ENCODE measurements around the gene EIF4ENIF1. TPM values are rescaled to one million over a fixed set of nuclear protein-coding genes. Genes with fewer than 3 reads are reported as not detected.
"Not testable (repeated sequence)": the region's sequence is repeated elsewhere in the genome, so short reads cannot be mapped to it uniquely, and the experiment has no call there.

EIF4ENIF1 gene, protein sequence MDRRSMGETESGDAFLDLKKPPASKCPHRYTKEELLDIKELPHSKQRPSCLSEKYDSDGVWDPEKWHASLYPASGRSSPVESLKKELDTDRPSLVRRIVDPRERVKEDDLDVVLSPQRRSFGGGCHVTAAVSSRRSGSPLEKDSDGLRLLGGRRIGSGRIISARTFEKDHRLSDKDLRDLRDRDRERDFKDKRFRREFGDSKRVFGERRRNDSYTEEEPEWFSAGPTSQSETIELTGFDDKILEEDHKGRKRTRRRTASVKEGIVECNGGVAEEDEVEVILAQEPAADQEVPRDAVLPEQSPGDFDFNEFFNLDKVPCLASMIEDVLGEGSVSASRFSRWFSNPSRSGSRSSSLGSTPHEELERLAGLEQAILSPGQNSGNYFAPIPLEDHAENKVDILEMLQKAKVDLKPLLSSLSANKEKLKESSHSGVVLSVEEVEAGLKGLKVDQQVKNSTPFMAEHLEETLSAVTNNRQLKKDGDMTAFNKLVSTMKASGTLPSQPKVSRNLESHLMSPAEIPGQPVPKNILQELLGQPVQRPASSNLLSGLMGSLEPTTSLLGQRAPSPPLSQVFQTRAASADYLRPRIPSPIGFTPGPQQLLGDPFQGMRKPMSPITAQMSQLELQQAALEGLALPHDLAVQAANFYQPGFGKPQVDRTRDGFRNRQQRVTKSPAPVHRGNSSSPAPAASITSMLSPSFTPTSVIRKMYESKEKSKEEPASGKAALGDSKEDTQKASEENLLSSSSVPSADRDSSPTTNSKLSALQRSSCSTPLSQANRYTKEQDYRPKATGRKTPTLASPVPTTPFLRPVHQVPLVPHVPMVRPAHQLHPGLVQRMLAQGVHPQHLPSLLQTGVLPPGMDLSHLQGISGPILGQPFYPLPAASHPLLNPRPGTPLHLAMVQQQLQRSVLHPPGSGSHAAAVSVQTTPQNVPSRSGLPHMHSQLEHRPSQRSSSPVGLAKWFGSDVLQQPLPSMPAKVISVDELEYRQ
- total RNA-seq: 24.5 TPM

DNA sequence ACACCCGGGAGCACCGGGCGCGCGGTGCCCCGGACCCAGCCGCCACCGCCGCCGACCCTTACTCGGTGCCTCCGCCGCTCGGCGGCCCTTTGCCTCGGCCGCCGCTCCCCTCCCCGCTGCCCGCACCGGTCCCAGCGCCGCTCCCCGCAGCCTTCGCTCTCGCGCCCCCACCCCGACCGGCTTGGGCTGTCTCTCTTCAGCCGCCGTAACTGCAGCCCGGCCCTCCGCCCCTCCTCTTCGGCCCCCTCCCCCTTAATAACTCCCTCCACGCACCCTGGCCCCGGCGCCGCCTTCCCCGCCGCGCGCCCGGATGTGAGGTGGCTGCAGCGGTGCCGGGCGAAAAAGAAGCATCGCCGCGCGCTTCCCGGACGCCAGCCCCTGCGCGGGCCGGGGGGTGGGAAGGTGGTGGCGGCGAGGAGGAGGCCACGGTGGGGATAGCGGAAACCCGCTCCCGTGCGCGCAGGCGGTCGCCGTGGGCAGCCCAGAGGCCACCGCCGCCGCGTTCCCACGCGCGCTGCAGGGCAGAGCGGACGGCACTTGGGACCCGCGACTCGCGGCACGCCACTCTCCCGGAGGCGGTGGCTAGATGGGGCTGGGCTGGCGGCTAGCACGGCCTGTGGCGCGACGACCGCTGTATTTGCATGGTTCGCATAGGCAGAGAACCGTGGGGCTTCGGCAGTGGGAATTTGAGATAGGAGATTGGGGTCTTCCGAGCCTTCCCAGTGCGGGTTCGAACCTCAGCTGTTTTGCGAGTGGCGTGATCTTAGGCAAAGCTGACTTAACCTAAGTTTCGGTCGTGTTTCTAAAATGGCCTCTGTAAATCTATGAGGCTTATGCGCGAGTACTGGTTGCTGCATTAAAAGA lies at the start of gene EIF4ENIF1:
TSS of gene EIF4ENIF1 (minus strand) at position 211 of the 864 bp plus-strand sequence. CDS start 1,124 bp downstream, outside the sequence.
- peak; percentile 87 for DNase-seq (ENCODE audit: low spot score)

DNA sequence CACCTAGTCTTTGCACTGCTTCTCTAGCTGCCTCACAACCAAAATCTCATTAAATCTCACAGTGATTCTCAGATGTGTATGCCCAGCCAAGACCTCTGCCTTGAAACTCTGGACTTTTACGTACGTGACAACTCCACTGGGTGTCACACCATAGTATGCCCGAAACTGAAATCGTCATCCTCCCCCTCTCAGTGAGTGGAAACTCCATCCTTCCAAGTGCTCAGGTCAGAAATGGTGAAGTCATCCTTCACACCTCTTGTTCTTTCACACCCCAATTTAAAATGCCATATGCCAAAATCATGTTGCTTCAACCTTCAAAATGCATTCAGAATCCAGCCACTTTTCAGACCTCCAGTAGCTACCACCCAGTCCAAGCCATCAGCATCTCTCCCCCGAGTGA lies 49.2 kb upstream of the EIF4ENIF1 start:
- DNase-seq (ENCODE audit: low spot score): no peak

DNA sequence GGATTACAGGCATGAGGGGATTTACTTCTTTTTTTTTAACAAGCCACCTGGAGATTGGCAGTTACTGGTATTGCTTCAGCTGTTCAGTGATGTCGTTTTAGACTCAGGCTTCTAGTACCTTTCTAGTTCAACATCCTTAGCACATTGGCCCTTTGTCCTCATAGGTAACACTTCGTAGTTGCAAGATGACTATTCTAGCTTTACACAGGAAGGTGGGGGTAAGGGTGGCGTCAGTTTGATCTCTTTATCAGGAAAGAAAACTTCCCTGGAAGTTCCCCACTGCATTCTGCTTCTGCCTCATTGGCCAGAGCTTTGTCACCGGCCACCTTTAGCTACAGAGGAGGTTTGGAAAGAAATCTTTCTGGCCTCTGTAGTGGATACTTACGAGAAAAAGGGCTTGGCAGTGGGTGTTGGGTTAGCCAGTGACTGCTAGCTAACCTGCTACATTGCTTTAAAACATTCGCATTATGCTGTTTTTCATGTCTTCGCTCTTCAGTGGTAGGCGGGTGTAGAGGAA lies 47.4 kb upstream of the EIF4ENIF1 start:
- DNase-seq (ENCODE audit: low spot score): no peak

DNA sequence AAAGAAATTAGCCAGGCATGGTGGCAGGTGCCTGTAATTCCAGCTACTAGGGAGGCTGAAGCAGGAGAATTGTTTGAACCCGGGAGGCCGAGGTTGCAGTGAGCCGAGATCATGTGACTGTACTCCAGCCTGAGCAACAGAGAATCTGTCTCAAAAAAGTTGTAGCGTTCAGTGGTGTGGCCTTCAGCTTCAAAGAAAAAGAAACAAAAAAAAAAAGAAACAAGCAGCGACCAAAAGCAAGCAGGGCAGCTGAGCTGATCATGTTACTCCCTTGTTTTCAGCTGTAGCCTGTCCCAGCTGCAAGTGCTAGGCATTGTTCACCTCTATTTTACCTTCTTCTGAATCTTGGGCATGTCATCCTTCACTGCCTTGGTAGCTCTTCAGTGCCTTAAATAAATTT lies 43.7 kb upstream of the EIF4ENIF1 start:
- DNase-seq (ENCODE audit: low spot score): no peak

DNA sequence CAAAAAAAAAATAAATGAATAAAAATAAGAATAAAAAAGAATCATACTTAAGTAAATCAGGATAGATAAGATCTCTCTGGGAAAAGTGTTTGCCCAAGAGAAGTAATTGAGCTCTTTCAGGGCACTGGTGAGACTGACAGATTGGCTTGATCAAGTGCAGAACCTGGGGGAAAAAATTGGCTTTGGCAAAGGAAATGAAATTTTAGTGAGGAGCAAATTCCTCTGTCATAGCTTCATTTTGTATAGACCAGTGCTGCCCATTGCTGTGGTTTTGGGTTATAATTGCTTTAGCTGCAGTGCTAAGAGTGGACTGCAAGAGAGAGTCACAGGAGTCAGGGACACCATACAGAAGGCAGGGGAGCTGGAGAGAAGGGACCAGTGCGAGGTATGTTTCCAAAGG lies 42.4 kb upstream of the EIF4ENIF1 start:
- DNase-seq (ENCODE audit: low spot score): no peak

DNA sequence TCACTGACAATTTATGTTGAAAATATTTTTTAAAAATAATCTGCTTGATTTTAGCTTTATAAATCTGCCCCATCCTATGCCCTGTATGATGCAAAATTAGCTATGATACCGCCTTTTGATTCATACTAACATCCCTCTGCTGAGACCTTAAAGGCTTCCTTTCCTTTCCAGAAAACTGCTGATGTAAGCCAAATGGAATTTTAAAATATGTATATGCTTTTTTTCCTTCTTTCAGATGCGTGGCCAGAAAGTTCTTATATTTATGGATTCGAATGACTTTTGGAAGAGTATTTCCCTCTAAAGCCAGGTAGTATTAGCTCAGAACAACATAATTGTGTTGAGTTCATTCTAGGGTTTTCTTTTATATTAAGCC lies 41.2 kb upstream of the EIF4ENIF1 start:
- no peak for DNase-seq (ENCODE audit: low spot score)

DNA sequence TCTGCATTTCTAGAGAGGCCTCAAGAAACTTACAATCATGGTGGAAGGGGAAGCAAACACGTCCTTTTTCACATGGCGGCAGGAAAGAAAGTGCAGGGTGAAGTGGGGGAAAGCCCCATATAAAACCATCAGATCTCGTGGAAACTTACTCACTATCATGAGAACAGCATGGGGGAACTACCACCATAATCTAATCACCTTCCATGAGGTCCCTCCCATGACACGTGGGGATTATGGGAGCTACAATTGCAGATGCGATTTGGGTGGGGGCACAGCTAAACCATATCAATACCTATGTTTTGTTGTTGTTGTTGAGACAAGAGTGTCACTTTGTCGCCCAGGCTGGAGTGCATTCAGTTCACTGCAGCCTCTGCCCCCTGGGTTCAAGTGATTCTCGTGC lies 36.6 kb upstream of the EIF4ENIF1 start:
- no peak for DNase-seq (ENCODE audit: low spot score)

DNA sequence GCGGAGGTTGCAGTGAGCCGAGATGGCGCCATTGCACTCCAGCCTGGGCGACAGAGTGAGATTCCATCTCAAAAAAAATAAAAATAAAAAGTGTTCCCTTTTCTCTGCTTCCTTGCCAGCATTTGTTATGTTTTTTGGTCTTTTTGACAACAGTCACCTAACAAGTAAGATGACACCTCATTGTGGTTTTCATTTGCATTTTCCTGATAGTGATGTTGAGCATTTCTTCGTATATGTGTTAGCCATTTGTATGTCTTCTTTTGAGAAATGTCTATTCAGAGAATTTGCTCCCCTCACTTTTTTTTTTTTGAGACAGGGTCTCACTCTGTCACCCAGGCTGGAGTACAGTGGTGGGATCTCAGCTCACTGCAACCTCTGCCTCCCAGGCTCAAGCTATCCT lies 34.5 kb upstream of the EIF4ENIF1 start:
- DNase-seq (ENCODE audit: low spot score): not testable (repeated sequence)

DNA sequence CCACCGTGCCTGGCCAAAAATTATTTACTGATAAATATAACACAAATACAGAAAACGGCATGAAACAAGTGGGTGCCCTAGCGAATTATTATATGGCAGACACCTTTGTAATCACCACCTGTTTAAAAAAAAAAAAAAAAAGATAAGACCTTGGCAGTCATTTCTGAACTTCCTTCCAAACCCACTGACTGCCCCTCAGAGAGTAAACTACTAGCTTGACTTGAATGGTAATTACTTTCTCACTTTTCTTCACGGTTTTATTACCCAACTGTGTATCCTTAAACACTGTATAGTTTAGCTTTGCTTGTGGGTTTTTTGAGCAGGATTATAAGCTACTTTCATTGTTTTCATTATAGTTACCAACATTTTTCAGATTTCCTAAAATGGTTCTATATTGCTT lies 30.4 kb upstream of the EIF4ENIF1 start:
- DNase-seq (ENCODE audit: low spot score): no peak

DNA sequence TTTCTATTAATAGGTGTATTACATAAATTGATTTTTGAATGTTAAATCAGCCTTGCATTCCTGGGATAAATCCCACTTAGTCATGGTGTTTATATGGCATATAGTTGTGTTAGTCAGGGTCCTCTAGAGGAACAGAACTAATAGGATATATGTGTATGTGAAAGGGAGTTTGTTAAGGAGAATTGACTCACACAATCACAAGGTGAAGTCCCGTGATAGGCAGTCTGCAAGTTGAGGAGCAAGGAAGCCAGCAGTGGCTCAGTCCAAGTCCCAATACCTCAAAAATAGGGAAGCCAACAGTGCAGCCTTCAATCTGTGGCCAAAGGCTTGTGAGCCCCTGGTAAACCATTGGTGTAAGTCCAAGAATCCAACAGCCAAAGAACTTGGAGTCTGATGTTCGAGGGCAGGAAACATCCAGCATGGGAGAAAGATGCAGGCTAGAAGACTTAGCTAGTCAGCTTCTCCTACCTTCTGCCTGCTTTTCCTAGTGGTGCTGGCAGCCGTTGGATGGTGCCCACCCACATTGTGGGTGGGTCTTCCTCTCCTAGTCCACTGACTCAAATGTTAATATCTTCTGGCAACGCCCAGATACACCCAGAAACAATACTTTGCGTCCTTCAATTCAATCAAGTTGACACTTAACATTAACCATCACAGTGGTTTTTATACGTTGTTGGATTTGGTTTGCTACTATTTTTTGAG lies 19.6 kb upstream of the EIF4ENIF1 start:
- no peak for DNase-seq (ENCODE audit: low spot score)

DNA sequence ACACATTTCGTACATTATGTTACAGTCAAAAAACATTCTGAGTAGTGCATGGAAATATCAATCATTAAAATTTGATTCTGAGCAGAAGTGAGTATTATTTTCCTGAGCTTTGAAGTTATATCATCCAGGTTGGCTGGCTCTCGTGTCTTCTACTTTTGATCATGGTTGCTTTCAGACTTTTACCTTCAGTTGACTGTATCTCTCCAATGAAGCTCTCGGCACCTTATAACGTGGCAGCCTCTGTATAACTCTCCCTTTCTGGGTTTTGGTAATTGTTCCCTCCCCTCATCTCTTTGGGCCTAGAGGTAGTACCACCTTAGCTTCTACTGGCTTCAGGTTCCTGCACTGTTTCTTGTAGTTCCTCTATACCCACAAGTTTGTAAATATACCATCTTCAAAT lies 18.9 kb upstream of the EIF4ENIF1 start:
- no peak for DNase-seq (ENCODE audit: low spot score)

DNA sequence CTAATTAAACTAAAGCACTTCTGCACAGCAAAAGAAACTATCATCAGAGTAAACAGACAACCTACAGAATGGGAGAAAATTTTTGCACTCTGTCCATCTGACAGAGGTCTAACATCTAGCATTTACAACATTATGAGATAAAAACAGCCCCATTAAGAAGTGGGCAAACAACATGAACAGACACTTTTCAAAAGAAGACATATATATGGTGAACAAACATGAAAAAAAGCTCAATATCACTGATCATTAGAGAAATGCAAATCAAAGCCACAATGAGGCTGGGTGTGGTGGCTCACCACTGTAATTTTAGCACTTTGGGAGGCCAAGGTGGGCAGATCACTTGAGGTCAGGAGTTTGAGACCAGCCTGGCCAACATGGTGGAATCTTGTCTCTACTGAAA lies 17.9 kb upstream of the EIF4ENIF1 start:
- DNase-seq (ENCODE audit: low spot score): not testable (repeated sequence)

DNA sequence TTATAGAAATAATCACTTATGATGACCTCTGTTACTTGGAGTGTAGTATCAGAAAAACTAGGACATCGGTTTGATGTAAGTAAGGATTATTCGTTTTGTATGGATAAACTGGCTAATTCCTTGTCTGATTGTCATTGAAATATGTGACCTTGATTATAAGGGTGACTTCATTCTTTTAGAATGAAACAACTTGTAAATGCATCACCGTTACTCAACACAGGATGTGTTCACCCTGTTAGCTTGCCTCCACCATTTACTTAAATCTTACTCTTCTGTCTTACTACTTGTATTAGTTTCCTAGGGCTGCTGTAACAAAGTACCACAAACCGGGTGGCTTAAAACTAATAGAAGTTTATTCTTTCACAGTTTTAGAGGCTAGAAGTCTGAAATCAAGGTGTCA lies 14.6 kb upstream of the EIF4ENIF1 start:
- DNase-seq (ENCODE audit: low spot score): no peak

DNA sequence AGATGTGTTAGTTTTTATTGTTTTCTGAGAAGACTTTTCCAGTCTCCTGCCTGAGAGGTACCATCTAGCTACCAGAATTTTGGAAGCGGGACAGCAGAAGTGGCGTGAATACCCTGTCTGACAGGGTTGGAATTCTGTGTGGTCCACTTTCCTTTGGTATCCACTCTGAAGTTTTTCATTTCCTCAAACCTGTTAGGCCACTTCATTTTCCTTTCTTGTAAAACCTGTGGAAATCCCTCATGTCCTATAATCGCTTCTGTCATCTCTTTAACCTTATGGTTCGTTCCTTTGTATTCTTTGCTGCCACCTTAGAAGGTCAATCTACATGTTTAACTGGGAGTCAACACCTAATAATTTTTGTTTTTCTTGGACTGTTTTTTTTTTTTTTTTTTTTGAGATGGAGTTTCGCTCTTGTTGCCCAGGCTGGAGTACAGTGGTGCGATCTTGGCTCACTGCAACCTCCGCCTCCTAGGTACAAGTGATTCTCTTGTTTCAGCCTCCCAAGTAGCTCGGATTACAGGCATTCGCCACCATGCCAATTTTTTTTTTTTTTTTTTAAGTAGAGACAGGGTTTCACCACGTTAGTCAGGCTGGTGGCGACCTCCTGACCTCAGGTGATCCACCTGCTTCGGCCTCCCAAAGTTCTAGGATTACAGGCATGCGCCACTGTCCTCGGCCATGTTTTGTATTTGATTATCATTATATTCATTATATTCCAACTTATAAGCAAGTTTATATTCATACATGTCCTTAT lies 13.7 kb upstream of the EIF4ENIF1 start:
- DNase-seq (ENCODE audit: low spot score): no peak

DNA sequence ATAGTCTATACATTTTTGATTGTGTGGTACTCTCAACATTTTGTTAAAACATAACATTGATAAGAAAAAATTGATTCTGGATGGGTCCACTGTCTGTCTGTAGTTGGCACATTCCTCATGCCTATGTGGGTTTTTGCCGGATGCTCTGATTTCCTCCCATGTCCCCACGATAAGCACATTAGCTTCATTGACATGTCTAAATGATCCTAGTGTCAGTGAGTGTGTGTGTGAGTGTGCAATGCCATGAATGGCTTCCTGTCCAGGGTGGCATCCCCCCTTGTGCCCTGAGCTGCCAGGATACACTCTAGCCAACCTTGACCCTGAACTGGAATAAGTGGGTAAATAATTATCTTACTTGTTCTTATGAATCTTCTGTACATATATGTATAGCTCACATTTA lies 12.1 kb upstream of the EIF4ENIF1 start:
- no peak for DNase-seq (ENCODE audit: low spot score)

DNA sequence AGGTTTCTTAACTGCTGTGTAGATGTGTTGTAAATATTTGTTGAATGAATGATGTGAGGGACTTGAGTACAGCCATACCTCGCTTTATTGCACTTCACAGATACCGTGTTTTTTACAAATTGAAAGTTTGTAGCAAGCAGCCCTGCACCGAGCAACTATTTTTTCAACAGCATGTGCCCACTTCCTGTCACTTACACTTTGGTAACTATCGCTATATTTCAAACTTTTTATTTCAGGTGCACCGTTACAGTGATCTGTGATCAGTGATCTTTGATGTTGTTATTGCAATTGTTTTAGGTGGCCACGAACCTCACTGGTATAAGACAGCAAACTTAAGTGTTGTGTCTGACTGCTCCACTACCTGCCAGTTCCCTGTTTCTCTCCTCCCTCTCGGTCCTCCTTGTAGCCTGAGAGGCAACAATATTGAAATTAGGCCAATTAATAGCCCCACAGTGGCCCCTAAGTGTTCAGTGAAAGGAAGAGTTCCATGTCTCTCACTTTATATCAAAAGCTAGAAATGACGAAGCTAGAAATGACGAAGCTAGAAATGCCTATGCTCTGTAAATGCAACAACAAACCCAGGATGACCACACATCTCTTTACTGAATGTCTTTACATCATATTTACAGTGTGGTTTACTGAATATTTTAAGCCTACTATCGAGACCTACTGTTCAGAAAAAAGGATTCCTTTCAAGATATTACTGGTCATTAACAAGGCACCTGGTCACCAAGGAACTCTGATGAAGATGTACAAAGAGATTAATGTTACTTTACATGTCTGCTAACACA lies 7.7 kb upstream of the EIF4ENIF1 start:
- DNase-seq (ENCODE audit: low spot score): no peak

DNA sequence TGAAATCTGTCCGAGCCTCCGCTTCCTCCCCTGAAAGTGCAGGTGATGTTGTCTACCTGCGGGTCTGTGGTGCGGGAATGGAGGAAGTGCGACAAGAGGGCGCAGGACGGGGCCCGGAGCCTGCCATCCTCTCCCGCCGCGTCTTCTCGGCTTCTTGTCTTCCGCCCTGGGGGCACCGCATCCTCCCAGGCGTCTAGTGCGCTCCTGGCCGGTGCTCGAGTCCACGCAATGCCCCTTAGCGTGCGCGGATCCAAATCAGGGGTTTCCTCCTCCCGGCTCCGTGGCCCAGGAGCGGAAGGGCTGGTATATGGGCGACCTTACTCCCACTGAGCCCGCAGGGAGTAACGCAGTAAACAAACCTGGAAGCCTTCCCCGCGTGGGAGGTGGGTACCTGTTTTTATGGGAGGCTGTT lies 7.1 kb upstream of the EIF4ENIF1 start:
- DNase-seq (ENCODE audit: low spot score): no peak

DNA sequence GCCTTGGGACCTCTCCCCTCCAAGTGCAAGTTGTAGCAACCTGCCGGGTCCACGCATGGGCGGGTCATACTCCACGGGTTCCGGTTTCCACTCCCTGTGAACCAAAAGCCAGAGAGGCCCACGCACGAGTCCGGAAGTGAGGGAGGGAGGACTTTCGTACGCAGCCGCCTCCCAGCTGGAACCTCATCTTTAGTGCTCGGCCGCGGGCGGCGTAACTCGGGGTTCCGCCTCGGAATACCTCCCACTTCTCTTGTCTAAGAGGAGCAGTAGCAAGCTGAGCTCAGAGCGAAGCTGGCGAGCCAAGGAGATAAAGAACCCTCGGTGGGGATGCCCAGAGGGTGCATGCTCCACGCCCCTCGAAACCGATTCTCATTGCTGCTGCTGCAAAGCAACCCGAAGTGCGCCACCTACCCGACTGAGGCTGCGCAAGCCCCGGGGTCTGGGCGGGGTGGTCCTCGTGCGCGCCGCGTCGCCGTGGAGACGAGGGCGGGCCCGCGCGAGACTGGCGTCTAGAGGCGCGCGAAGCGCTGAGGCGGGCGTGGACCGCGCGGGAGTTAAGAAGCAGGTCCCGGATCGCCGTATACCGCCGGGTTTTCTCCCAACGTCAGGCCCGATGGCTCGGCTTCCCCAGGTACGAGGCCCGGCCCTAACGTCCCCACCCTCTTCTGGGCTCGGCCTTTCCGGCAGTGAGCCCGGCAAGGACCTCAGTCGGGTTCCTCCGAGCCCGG lies 6.5 kb upstream of the EIF4ENIF1 start, which contains the start of gene SFI1:
TSS of gene SFI1 (plus strand) at position 530 of the 728 bp plus-strand sequence. CDS start 11,749 bp downstream, outside the sequence.
- peak; percentile 94 for DNase-seq (ENCODE audit: low spot score)
